Karpas-422 (cell line): Measurements from ENCODE around the gene NSMCE1. TPM values are rescaled to one million over a fixed set of nuclear protein-coding genes. Genes with fewer than 3 reads are reported as not detected.

Source experiments
- DNase-seq: peaks from one replicate; pipeline ENCODE4 v3.0.0-alpha.2; 2015
- H2AFZ ChIP-seq: fragments of 200-600 bp; sonication (generic); 2 replicates; pipeline ENCODE4 v1.6.1; 2014; ENCODE audit warnings: antibody characterized with exemption, low read length, mixed read lengths
- H3K27ac ChIP-seq: fragments of 200-600 bp; sonication (generic); 2 replicates; pipeline ENCODE4 v1.5.1; 2014; ENCODE audit warnings: mild to moderate bottlenecking, low read length, moderate library complexity
- H3K27me3 ChIP-seq: fragments of 200-600 bp; sonication (generic); 2 replicates; pipeline ENCODE4 v1.6.1; 2014; ENCODE audit warnings: low read length, mixed read lengths
- H3K36me3 ChIP-seq: fragments of 200-600 bp; sonication (generic); 2 replicates; pipeline ENCODE4 v1.6.1; 2014; ENCODE audit warnings: low read length, mixed read lengths; ENCODE audit not compliant: insufficient read depth
- H3K4me1 ChIP-seq: fragments of 200-600 bp; sonication (generic); 2 replicates; pipeline ENCODE4 v1.6.1; 2014; ENCODE audit warnings: mild to moderate bottlenecking, low read length, mixed read lengths
- H3K4me2 ChIP-seq: fragments of 200-600 bp; sonication (generic); 2 replicates; pipeline ENCODE4 v1.6.1; 2014; ENCODE audit warnings: low read length, low read depth, mild to moderate bottlenecking; ENCODE audit not compliant: poor library complexity, severe bottlenecking
- H3K4me3 ChIP-seq: fragments of 200-600 bp; sonication (generic); 2 replicates; pipeline ENCODE4 v1.5.1; 2014; ENCODE audit warnings: mild to moderate bottlenecking, antibody characterized with exemption, low read length, mixed read lengths
- H3K79me2 ChIP-seq: fragments of 200-600 bp; sonication (generic); 2 replicates; pipeline ENCODE4 v1.6.1; 2014; ENCODE audit warnings: mild to moderate bottlenecking, low read length, mixed read lengths
- H3K9ac ChIP-seq: fragments of 200-600 bp; sonication (generic); 2 replicates; pipeline ENCODE4 v1.6.0; 2014; ENCODE audit warnings: low read length
- H3K9me2 ChIP-seq: fragments of 200-600 bp; sonication (generic), shearing (Covaris generic); replicated peaks from 2 replicates; pipeline ENCODE4 v1.6.0; 2014; ENCODE audit warnings: mild to moderate bottlenecking, low read length, moderate library complexity; ENCODE audit not compliant: insufficient read depth
- H3K9me3 ChIP-seq: fragments of 300-700, 200-600 bp; sonication (generic); 2 replicates; pipeline ENCODE4 v1.6.1; 2014; ENCODE audit warnings: low read length, mixed read lengths
- H4K20me1 ChIP-seq: fragments of 200-600 bp; sonication (generic); 2 replicates; pipeline ENCODE4 v1.6.1; 2014; ENCODE audit warnings: mild to moderate bottlenecking, antibody characterized with exemption, low read length, low read depth; ENCODE audit not compliant: insufficient read depth
- total RNA-seq: library from RNA; depleted of rRNA; stranded (reverse); fragments of >200 nt; shearing (Covaris generic); gene quantifications from 2 replicates; pipeline ENCODE4 v1.2.3, GENCODE V29; 2014; ENCODE audit warnings: low replicate concordance

The NSMCE1 gene
- total RNA-seq, 1 experiment from 2014 or later: 77.8 TPM

- no peaks in the 10 kb centered on the region for H3K36me3 ChIP-seq
- no peak overlapping the region for H3K27ac ChIP-seq
- H3K4me3 ChIP-seq: no peak overlapping the region
- H3K4me2 ChIP-seq: no peak overlapping the region
- no peaks in the 10 kb centered on the region for H3K9me3 ChIP-seq
- no peak for DNase-seq
- H3K9ac ChIP-seq: no peak overlapping the region
- H4K20me1 ChIP-seq: peaks cover 13% of the 10 kb centered on the region; the same call in 1 of the 2 replicates
- no peaks in the 10 kb centered on the region for H3K27me3 ChIP-seq
- no peak overlapping the region for H2AFZ ChIP-seq
- peaks cover 10% of the 10 kb centered on the region for H3K4me1 ChIP-seq
- H3K9me2 ChIP-seq: no peaks in the 10 kb centered on the region
- no peaks in the 10 kb centered on the region for H3K79me2 ChIP-seq
These were observed 27.5 kb downstream of the NSMCE1 start for GRCh38 chr16:27240948-27241531.

DNA sequence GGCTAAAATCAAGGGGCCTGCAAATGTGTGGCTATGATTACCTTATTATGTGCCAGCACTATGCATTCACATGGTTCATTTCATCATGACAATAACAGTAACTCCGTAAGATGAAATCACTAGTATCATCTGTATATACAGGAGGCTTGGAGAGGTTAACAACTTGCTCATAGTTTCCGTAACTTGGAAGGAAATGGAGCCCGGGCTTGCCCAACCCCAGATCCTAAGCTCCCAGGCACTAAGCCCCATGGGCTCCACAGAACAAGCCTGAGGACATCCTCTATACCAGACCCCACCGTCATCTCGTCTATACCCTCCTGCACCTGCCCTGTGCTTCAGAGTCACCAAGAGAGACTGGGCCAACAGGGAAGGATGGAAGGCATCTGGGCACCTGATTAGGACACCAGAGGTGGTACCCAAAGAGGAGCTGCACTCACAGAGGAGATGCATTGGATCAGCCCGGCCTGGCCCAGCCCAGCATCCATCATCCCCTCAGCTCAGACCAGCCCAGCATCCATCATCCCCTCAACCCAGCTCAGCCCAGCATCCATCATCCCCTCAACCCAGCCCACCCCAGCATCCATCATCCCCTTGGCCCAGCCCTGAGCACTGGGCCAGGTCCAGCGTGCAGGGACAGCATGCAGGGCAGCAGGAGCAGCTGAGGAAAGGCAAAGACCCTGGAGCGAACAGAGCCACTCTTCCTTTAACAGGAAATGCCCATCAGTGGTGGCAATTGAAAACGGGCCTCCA lies 28.5 kb downstream of the NSMCE1 start:
- H3K27me3 ChIP-seq: no peaks in the 10 kb centered on the region
- no peak for DNase-seq
- H3K4me2 ChIP-seq: no peak overlapping the region
- H3K4me1 ChIP-seq: peaks cover 10% of the 10 kb centered on the region
- no peaks in the 10 kb centered on the region for H3K9me2 ChIP-seq
- no peak overlapping the region for H2AFZ ChIP-seq
- no peaks in the 10 kb centered on the region for H3K9me3 ChIP-seq
- no peak overlapping the region for H3K27ac ChIP-seq
- no peaks in the 10 kb centered on the region for H3K36me3 ChIP-seq
- H3K79me2 ChIP-seq: no peaks in the 10 kb centered on the region
- peaks cover 13% of the 10 kb centered on the region; the same call in 1 of the 2 replicates for H4K20me1 ChIP-seq
- H3K9ac ChIP-seq: no peak overlapping the region
- no peak overlapping the region for H3K4me3 ChIP-seq

- no peaks in the 10 kb centered on the region for H3K9me3 ChIP-seq
- no peak overlapping the region for H3K27ac ChIP-seq
- H2AFZ ChIP-seq: no peak overlapping the region
- H3K79me2 ChIP-seq: no peaks in the 10 kb centered on the region
- H3K4me3 ChIP-seq: no peak overlapping the region
- DNase-seq: no peak
- H3K4me1 ChIP-seq: peaks cover 10% of the 10 kb centered on the region
- H3K9ac ChIP-seq: no peak overlapping the region
- H3K9me2 ChIP-seq: no peaks in the 10 kb centered on the region
- peaks cover 5% of the 10 kb centered on the region; the same call in 1 of the 2 replicates for H4K20me1 ChIP-seq
- no peaks in the 10 kb centered on the region for H3K27me3 ChIP-seq
- no peaks in the 10 kb centered on the region for H3K36me3 ChIP-seq
- H3K4me2 ChIP-seq: no peak overlapping the region
These were observed 29.5 kb downstream of the NSMCE1 start for GRCh38 chr16:27239026-27239425.

DNA sequence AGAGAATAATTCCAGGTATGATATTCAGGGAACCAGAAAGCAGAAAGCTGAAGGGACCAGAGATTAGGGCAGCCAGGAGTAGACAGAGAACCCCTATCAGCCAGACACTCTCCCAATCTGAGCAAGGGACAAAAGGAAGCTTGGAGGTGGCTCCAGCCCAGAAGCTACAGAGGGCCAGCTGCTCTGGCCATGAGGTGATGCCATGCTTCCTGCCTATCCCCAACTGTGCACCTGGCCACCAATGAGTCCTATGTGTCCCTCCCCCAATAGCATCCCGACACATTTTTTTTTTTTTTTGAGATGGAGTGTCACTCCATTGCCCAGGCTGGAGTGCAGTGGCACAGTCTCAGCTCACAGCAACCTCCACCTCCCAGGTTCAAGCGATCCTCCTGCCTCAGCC lies 30.0 kb downstream of the NSMCE1 start:
- H3K9me3 ChIP-seq: no peaks in the 10 kb centered on the region
- no peak overlapping the region for H3K4me2 ChIP-seq
- no peak for DNase-seq
- H3K36me3 ChIP-seq: no peaks in the 10 kb centered on the region
- H3K27me3 ChIP-seq: no peaks in the 10 kb centered on the region
- H3K27ac ChIP-seq: no peak overlapping the region
- peaks cover 10% of the 10 kb centered on the region for H3K4me1 ChIP-seq
- H4K20me1 ChIP-seq: 0 out of 2 replicates have a peak, but pooled peaks cover 5% of the 10 kb centered on the region
- no peaks in the 10 kb centered on the region for H3K9me2 ChIP-seq
- H2AFZ ChIP-seq: no peak overlapping the region
- H3K79me2 ChIP-seq: no peaks in the 10 kb centered on the region
- no peak overlapping the region for H3K4me3 ChIP-seq
- no peak overlapping the region for H3K9ac ChIP-seq

GRCh38 chr16:27238016-27238587 lies 30.5 kb downstream of the NSMCE1 start:
- no peaks in the 10 kb centered on the region for H3K9me2 ChIP-seq
- 0 out of 2 replicates have a peak, but pooled peaks cover 3% of the 10 kb centered on the region for H4K20me1 ChIP-seq
- no peaks in the 10 kb centered on the region for H3K27me3 ChIP-seq
- no peak overlapping the region for H3K4me3 ChIP-seq
- no peaks in the 10 kb centered on the region for H3K79me2 ChIP-seq
- H3K9ac ChIP-seq: peak overlapping the region; percentile 21; the same call in 1 of the 2 replicates
- peaks cover 10% of the 10 kb centered on the region for H3K4me1 ChIP-seq
- no peak for DNase-seq
- H2AFZ ChIP-seq: no peak overlapping the region
- H3K4me2 ChIP-seq: no peak overlapping the region
- H3K36me3 ChIP-seq: no peaks in the 10 kb centered on the region
- no peak overlapping the region for H3K27ac ChIP-seq
- no peaks in the 10 kb centered on the region for H3K9me3 ChIP-seq

DNA sequence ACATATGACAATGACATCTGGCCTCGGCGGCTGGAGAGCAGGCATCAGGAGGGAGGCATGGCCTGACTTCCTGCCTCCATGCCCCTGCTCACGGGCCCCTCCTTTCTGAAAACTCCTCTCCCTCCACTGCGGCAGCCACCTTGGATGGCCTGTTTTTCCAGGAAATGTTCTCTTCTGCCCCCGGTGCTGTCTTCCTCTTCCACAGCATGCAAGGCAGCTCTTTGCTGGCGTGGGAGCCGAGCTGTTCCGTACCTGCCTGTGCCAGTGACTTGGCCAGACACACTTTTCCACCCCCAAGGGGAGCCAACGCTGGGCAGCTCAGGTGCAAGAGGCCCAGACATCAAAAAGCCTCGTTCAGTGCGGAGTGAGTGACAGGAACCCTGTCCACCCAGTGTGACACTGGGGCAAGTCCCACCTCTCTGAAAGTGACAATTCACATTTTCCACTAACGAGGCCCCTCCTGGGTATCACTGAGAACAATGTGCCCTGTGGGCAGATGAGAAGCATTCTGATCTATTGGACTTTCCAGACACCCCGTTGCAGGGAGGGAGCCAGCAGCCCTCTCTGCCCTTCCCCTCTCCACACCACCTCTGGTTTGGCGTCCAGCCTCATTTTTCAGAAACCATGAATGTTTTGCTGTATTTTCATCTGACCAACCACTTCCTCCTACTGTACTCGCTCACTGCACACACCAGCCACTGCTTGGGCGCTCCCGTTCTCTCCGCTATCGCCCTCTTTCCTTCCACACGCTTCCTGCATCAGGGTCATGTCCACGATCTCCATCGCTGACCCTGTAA lies 31.2 kb downstream of the NSMCE1 start:
- Histone ChIP-seq H3K79me2 (no peaks in the 10 kb centered on the region), H3K27ac (no peak overlapping the region), H3K9ac (peak overlapping the region; percentile 21; the same call in 1 of the 2 replicates), H3K9me2 (no peaks in the 10 kb centered on the region), H3K27me3 (no peaks in the 10 kb centered on the region), H3K4me1 (peaks cover 10% of the 10 kb centered on the region), H3K9me3 (no peaks in the 10 kb centered on the region), H3K36me3 (no peaks in the 10 kb centered on the region), H2AFZ (no peak overlapping the region), H3K4me2 (no peak overlapping the region), H3K4me3 (no peak overlapping the region), H4K20me1 (0 out of 2 replicates have a peak, but pooled peaks cover 3% of the 10 kb centered on the region)
- no peak for DNase-seq

- Histone ChIP-seq H3K9ac (no peak overlapping the region), H3K79me2 (no peaks in the 10 kb centered on the region), H3K27ac (no peak overlapping the region), H2AFZ (no peak overlapping the region), H3K4me1 (peaks cover 10% of the 10 kb centered on the region), H3K4me3 (no peak overlapping the region), H4K20me1 (0 out of 2 replicates have a peak, but pooled peaks cover 3% of the 10 kb centered on the region), H3K4me2 (no peak overlapping the region), H3K9me2 (no peaks in the 10 kb centered on the region), H3K27me3 (no peaks in the 10 kb centered on the region), H3K36me3 (no peaks in the 10 kb centered on the region), H3K9me3 (no peaks in the 10 kb centered on the region)
- no peak for DNase-seq
These were observed 31.8 kb downstream of the NSMCE1 start for GRCh38 chr16:27236635-27237218.
